ENCODE measurements around the gene S100A1.
"Not testable (repeated sequence)": the region's sequence is repeated elsewhere in the genome, so short reads cannot be mapped to it uniquely, and the experiment has no call there.

Gene S100A1

GRCh38 chr1:153659656-153660055 is 31.4 kb downstream of the S100A1 start:
- Histone ChIP-seq H3K27me3 (no peaks in the 10 kb centered on the region), H3K36me3 (peaks cover 38% of the 10 kb centered on the region), H3K4me1 (no peaks in the 10 kb centered on the region; the same call in 1 of the 2 replicates), H3K4me3 (ENCODE audit: low read depth, low read length) (peak overlapping the region; percentile 87), H3K9me3 (no peaks in the 10 kb centered on the region)
- TF ChIP-seq CTCF (IDR thresholded peaks at IDR 0.05; ENCODE audit: low read depth, low read length), result no peak
- no peak for DNase-seq

DNA sequence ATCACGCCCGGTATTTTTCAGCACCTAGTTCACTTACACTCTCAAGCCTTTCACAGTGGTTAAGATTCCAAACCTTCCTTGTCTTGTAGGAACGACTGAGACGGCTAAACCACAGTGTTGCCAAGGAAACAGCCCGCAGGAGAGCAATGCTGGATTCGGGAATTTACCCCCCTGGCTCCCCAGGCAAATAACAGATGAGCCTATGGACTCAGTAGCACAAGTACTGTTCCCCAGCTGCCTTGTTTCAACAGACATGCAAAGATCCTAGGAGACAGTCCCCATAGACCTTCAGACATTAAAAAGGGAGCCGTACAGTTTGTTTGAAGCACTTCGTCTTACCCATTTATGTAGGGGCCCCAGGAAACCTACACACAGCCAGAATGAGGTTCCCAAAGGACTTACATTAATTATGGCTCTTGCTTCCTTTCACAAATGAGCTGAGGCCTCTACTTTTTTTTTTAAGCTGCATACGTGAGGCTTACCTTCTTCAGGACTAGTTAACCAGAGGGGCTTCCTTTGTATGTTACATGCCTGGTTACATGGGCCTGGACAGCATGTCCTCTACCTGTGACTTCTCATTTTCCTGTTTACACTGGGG is 33.0 kb downstream of the S100A1 start:
- TF ChIP-seq CTCF (IDR thresholded peaks at IDR 0.05; ENCODE audit: low read depth, low read length), result no peak
- H3K27me3 ChIP-seq, result no peaks in the 10 kb centered on the region
- no peak overlapping the region for H3K4me3 ChIP-seq (ENCODE audit: low read depth, low read length)
- no peaks in the 10 kb centered on the region; the same call in 1 of the 2 replicates for H3K4me1 ChIP-seq
- H3K9me3 ChIP-seq, result no peaks in the 10 kb centered on the region
- DNase-seq, result no peak
- peaks cover 54% of the 10 kb centered on the region for H3K36me3 ChIP-seq

DNA sequence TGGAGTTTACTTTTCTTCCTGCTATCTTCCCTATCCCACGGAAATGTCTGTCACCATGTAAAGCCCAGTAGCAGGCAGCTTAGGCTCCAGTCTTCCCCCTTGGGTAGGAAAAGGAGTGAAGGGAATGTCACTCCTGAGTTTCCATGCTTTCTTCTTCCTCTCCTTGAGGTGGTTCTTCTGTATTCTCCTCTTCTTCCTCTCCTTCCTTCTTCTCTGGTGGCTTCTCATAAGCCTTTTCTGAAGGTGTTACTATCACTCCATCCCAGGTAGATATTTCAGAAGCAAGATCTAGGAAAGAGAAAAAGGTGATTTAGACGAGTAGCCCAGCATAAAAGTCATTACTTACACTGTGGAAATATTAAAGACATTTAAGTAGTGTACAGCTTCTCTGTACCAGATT is 34.0 kb downstream of the S100A1 start:
- Histone ChIP-seq H3K27me3 (no peaks in the 10 kb centered on the region), H3K36me3 (peaks cover 65% of the 10 kb centered on the region), H3K4me3 (ENCODE audit: low read depth, low read length) (no peak overlapping the region), H3K4me1 (no peaks in the 10 kb centered on the region; the same call in 1 of the 2 replicates), H3K9me3 (no peaks in the 10 kb centered on the region)
- no peak for DNase-seq
- TF ChIP-seq CTCF (IDR thresholded peaks at IDR 0.05; ENCODE audit: low read depth, low read length), result no peak

DNA sequence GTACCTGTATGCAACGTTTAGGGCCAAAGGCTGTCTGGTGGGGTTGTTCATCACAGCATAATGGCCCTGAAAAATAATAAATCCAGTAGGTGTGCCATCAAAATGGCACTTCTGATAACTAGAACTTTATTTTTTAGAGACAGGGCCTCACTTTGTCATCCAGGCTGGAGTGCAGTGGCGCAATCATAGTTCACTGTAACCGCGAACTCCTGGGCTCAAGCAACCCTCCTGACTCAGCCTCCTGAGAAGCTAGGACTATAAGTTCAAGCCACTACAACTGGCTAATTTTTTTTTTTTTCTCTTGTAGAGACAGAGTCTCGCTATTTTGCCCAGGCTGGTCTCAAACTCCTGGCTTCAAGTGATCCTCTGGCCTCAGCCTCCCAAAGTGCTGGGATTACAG is 35.0 kb downstream of the S100A1 start:
- no peak overlapping the region for H3K4me3 ChIP-seq (ENCODE audit: low read depth, low read length)
- no peaks in the 10 kb centered on the region; the same call in 1 of the 2 replicates for H3K4me1 ChIP-seq
- peaks cover 74% of the 10 kb centered on the region for H3K36me3 ChIP-seq
- no peaks in the 10 kb centered on the region for H3K27me3 ChIP-seq
- no peak for TF ChIP-seq CTCF (IDR thresholded peaks at IDR 0.05; ENCODE audit: low read depth, low read length)
- no peak for DNase-seq
- H3K9me3 ChIP-seq, result no peaks in the 10 kb centered on the region

GRCh38 chr1:153667439-153667838 is 39.2 kb downstream of the S100A1 start:
- H3K27me3 ChIP-seq, result no peaks in the 10 kb centered on the region
- no peak for DNase-seq
- no peak overlapping the region for H3K4me3 ChIP-seq (ENCODE audit: low read depth, low read length)
- H3K36me3 ChIP-seq, result peaks cover 77% of the 10 kb centered on the region
- no peak for TF ChIP-seq CTCF (IDR thresholded peaks at IDR 0.05; ENCODE audit: low read depth, low read length)
- H3K9me3 ChIP-seq, result no peaks in the 10 kb centered on the region
- no peaks in the 10 kb centered on the region for H3K4me1 ChIP-seq

- not testable (repeated sequence) for H3K4me3 ChIP-seq (ENCODE audit: low read depth, low read length); H3K9me3 ChIP-seq; H3K4me1 ChIP-seq; H3K27me3 ChIP-seq; DNase-seq
- peaks cover 66% of the 10 kb centered on the region for H3K36me3 ChIP-seq
Measured at GRCh38 chr1:153668672-153669071, 40.4 kb downstream of the S100A1 start.

Measured in BE2C (cell line).